ENCODE measurements around the gene GARIN5B. TPM values are rescaled to one million over a fixed set of nuclear protein-coding genes. Genes with fewer than 3 reads are reported as not detected.

The GARIN5B gene
- total and polyA plus RNA-seq, 2 of the 13 experiments (the other 11 are each of a cell fraction or from before 2014, with no cell fraction given) = not detected

- TF ChIP-seq ZNF354B (CRISPR knock-in tag; IDR thresholded peaks at IDR 0.05) (no peak), TFAP4 (IDR thresholded peaks at IDR 0.05; ENCODE audit: borderline replicate concordance, low read depth) (peak; percentile 41; the same call in 1 of the 2 replicates), ZNF775 (CRISPR knock-in tag; IDR thresholded peaks at IDR 0.05; ENCODE audit: borderline replicate concordance) (no peak), TOE1 (CRISPR knock-in tag; IDR thresholded peaks at IDR 0.05) (no peak), KLF12 (CRISPR knock-in tag; IDR thresholded peaks at IDR 0.05; ENCODE audit: borderline replicate concordance) (0 out of 2 replicates have a peak, but pooled peaks have one; percentile 18), ZNF3 (CRISPR knock-in tag; IDR thresholded peaks at IDR 0.05) (no peak), ELF1 (CRISPR knock-in tag; IDR thresholded peaks at IDR 0.05) (peak; percentile 38), ZNF510 (CRISPR knock-in tag; IDR thresholded peaks at IDR 0.05; ENCODE audit: low read depth) (no peak), MTF2 (CRISPR knock-in tag; IDR thresholded peaks at IDR 0.05; ENCODE audit: borderline replicate concordance) (no peak; the same call in 1 of the 2 replicates), ZNF33B (CRISPR knock-in tag; IDR thresholded peaks at IDR 0.05) (no peak), IKZF1 (IDR thresholded peaks at IDR 0.05) (no peak), U2AF2 (IDR thresholded peaks at IDR 0.05; ENCODE audit: low read depth, low read length) (0 out of 2 replicates have a peak, but pooled peaks have one; percentile 61), ELF3 (CRISPR knock-in tag; IDR thresholded peaks at IDR 0.05) (0 out of 2 replicates have a peak, but pooled peaks have one; percentile 13), DBP (CRISPR knock-in tag; IDR thresholded peaks at IDR 0.05; ENCODE audit: not compliant biosample characterization) (no peak), PREB (CRISPR knock-in tag; IDR thresholded peaks at IDR 0.05) (no peak), MLXIP (CRISPR knock-in tag; IDR thresholded peaks at IDR 0.05; ENCODE audit: borderline replicate concordance) (no peak), SP1 (IDR thresholded peaks at IDR 0.05) (no peak; the same call in 1 of the 2 replicates), SP1 (CRISPR knock-in tag; IDR thresholded peaks at IDR 0.05) (peak; percentile 92), EHMT2 (IDR thresholded peaks at IDR 0.05; ENCODE audit: borderline replicate concordance, low read depth, low read length) (no peak), GPBP1L1 (CRISPR knock-in tag; IDR thresholded peaks at IDR 0.05) (no peak), ZNF232 (CRISPR knock-in tag; IDR thresholded peaks at IDR 0.05; ENCODE audit: borderline replicate concordance) (0 out of 2 replicates have a peak, but pooled peaks have one; percentile 59), ZSCAN30 (CRISPR knock-in tag; IDR thresholded peaks at IDR 0.05) (no peak), ZBTB20 (CRISPR knock-in tag; IDR thresholded peaks at IDR 0.05; ENCODE audit: borderline replicate concordance, low read depth) (no peak; the same call in 1 of the 2 replicates)
These were observed 23.8 kb downstream of the GARIN5B start, which contains the start of gene KMT5C (continued) for GRCh38 chr19:55339105-55339888.
